ENCODE results near the gene SYNDIG1. TPM values are rescaled to one million over a fixed set of nuclear protein-coding genes. Genes with fewer than 3 reads are reported as not detected.

SYNDIG1 gene
- total RNA-seq, 1 experiment from 2014 or later = 5.4 TPM

DNA sequence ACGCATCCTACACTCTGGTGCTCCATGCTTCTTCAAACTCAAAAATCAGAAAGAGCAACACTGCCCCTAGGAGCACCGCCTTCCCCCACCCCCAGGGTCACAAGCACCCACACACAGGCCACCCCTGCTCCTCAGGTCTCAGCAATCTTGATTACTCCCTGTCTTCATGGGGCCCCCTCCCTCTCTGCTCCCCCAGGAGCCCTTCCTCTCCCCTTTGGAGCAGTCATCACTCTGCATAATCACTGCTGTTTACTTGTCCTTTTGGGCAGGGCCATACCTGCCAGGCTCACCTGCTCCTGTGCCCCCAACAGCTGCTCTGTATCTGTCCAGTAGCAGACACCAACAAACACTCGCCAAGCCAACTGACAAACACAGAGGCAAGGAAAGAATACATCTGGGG lies 7.6 kb upstream of the SYNDIG1 start:
- DNase-seq = no peak
- H3K79me1 ChIP-seq (ENCODE audit: insufficient read depth, low read depth, low read length, poor library complexity, severe bottlenecking) = no peaks in the 10 kb centered on the region
- TF ChIP-seq, protein P1, sequence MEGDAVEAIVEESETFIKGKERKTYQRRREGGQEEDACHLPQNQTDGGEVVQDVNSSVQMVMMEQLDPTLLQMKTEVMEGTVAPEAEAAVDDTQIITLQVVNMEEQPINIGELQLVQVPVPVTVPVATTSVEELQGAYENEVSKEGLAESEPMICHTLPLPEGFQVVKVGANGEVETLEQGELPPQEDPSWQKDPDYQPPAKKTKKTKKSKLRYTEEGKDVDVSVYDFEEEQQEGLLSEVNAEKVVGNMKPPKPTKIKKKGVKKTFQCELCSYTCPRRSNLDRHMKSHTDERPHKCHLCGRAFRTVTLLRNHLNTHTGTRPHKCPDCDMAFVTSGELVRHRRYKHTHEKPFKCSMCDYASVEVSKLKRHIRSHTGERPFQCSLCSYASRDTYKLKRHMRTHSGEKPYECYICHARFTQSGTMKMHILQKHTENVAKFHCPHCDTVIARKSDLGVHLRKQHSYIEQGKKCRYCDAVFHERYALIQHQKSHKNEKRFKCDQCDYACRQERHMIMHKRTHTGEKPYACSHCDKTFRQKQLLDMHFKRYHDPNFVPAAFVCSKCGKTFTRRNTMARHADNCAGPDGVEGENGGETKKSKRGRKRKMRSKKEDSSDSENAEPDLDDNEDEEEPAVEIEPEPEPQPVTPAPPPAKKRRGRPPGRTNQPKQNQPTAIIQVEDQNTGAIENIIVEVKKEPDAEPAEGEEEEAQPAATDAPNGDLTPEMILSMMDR (conservative IDR thresholded peaks at IDR 0.05) = no peak
- H3K18ac ChIP-seq (ENCODE audit: insufficient read length, low read depth, low read length) = no peak overlapping the region
- H3K4me1 Mint-ChIP-seq = peaks cover 53 to 56% of the 10 kb centered on the region in 2 experiments
- no peak overlapping the region for H4K5ac ChIP-seq (ENCODE audit: insufficient read length, low read depth, low read length)
- no peak overlapping the region for H2BK5ac ChIP-seq (ENCODE audit: insufficient read length, low read length)
- H2BK15ac ChIP-seq (ENCODE audit: low read depth, low read length) = no peak overlapping the region
- H3K9me3 Mint-ChIP-seq = no peaks in the 10 kb centered on the region; a peak in 1 of 5 replicates
- H3K27ac ChIP-seq (ENCODE audit: insufficient read length, low read depth, low read length) = no peak overlapping the region
- H4K91ac ChIP-seq (ENCODE audit: insufficient read length, low read depth, low read length) = no peak overlapping the region
- no peaks in the 10 kb centered on the region; a peak in 1 of 7 replicates for H3K36me3 Mint-ChIP-seq (ENCODE audit: insufficient read depth in 1 of 3, low read depth in 3 of 3)
- H3T11ph ChIP-seq (ENCODE audit: low read length) = no peak overlapping the region
- H3K23ac ChIP-seq (ENCODE audit: insufficient read length, low read depth, low read length) = no peak overlapping the region
- H3K9ac ChIP-seq (ENCODE audit: extremely low read depth, insufficient read length, low read length) = no peak overlapping the region
- H3K23me2 ChIP-seq (ENCODE audit: insufficient read length, low read depth, low read length, poor library complexity, severe bottlenecking) = no peaks in the 10 kb centered on the region
- H2AFZ ChIP-seq (ENCODE audit: low read length) = no peak overlapping the region
- no peaks in the 10 kb centered on the region for H4K20me1 ChIP-seq (ENCODE audit: control insufficient read depth, insufficient read depth, insufficient read length)
- H3K4me1 ChIP-seq (ENCODE audit: insufficient read depth, low read length) = peaks cover 16% of the 10 kb centered on the region; the same call in 1 of the 2 replicates
- H2AK5ac ChIP-seq (ENCODE audit: insufficient read length, low read length) = no peak overlapping the region
- H3K27me3 ChIP-seq (ENCODE audit: insufficient read depth, low read length) = no peaks in the 10 kb centered on the region; the same call in 1 of the 2 replicates
- peak overlapping the region in 1 of 2 experiments; percentile 60; a peak in 3 of 5 replicates for H3K4me3 Mint-ChIP-seq
- H3K14ac ChIP-seq (ENCODE audit: insufficient read depth, low read length) = no peak overlapping the region
- no peak overlapping the region for H3K4ac ChIP-seq (ENCODE audit: low read depth, low read length)
- no peak overlapping the region for H2BK20ac ChIP-seq (ENCODE audit: low read depth, low read length, poor library complexity, severe bottlenecking)
- no peak overlapping the region for H2BK120ac ChIP-seq (ENCODE audit: low read depth, low read length, poor library complexity, severe bottlenecking)
- H3K56ac ChIP-seq (ENCODE audit: insufficient read length, low read depth, low read length) = no peak overlapping the region
- no peaks in the 10 kb centered on the region for H3K9me3 ChIP-seq (ENCODE audit: control insufficient read depth, low read depth, low read length)
- H2BK12ac ChIP-seq (ENCODE audit: insufficient read length, low read depth, low read length) = no peak overlapping the region
- no CpG with 5 or more reads among the region's 3 CpGs for WGBS (ENCODE audit: extremely low coverage, insufficient read length, low lambda C conversion rate)
- no peak overlapping the region for H3K4me2 ChIP-seq (ENCODE audit: insufficient read depth, insufficient read length, low read length)
- no peak overlapping the region for H4K8ac ChIP-seq (replicated peaks; ENCODE audit: insufficient read length, low read depth, low read length)
- peaks cover 40% of the 10 kb centered on the region for H3K27me3 Mint-ChIP-seq (ENCODE audit: low read depth)
- H3K79me2 ChIP-seq (ENCODE audit: insufficient read depth, low read length) = no peaks in the 10 kb centered on the region
- H3K27ac Mint-ChIP-seq = peak overlapping the region; percentile 80 to 93 (median 88)
